GM12865 (cell line): ENCODE measurements around the gene EHD4.
A peak's percentile ranks its signal among the peaks of the same experiment; 100 is the strongest.

Experiments
- DNase-seq: peaks from one replicate; pipeline ENCODE4 v3.0.0; 2010; ENCODE audit warnings: low read depth
- H3K4me3 ChIP-seq: 2 replicates; pipeline ENCODE4 v1.5.1; 2011; ENCODE audit warnings: mild to moderate bottlenecking, low read depth, low read length, control low read depth
- CTCF ChIP-seq: IDR thresholded peaks from 2 replicates; pipeline ENCODE4 v1.5.1; 2011; ENCODE audit warnings: low read length, control low read depth, low read depth, inconsistent platforms; ENCODE audit not compliant: insufficient read depth; ENCODE audit errors: missing control alignments

EHD4 gene

GRCh38 chr15:41966414-41966812 lies 5.9 kb downstream of the EHD4 start:
- no peak overlapping the region for H3K4me3 ChIP-seq
- DNase-seq: no peak
- no peak for TF ChIP-seq CTCF

- TF ChIP-seq CTCF: no peak
- no peak for DNase-seq
- no peak overlapping the region for H3K4me3 ChIP-seq
These were observed 6.6 kb downstream of the EHD4 start for GRCh38 chr15:41965441-41966413.

GRCh38 chr15:41961595-41962202 lies 10.7 kb downstream of the EHD4 start:
- H3K4me3 ChIP-seq: no peak overlapping the region
- DNase-seq: no peak
- no peak for TF ChIP-seq CTCF

GRCh38 chr15:41961001-41961518 lies 11.3 kb downstream of the EHD4 start:
- no peak for DNase-seq
- no peak for TF ChIP-seq CTCF
- H3K4me3 ChIP-seq: no peak overlapping the region

- TF ChIP-seq CTCF: no peak
- no peak for DNase-seq
- H3K4me3 ChIP-seq: no peak overlapping the region
These were observed 14.3 kb downstream of the EHD4 start for GRCh38 chr15:41958002-41958420.

GRCh38 chr15:41957021-41957897 lies 15.1 kb downstream of the EHD4 start:
- no peak for TF ChIP-seq CTCF
- DNase-seq: peak; percentile 86
- H3K4me3 ChIP-seq: no peak overlapping the region
